AML-193 (cell line): Measurements from ENCODE around the gene GPM6B.
"Not testable (repeated sequence)": the region's sequence is repeated elsewhere in the genome, so short reads cannot be mapped to it uniquely, and the experiment has no call there.

Experiments used
- DNase-seq, 2 experiments: peaks; one replicate each; lab custom pipeline; 2025; lab: John Stamatoyannopoulos, UW

Gene GPM6B

GRCh38 chrX:13724878-13725277 lies 92.0 kb downstream of the GPM6B start:
- DNase-seq = not testable (repeated sequence)

- no peak for DNase-seq
Observed at GRCh38 chrX:13721819-13722519, 94.9 kb downstream of the GPM6B start.

DNA sequence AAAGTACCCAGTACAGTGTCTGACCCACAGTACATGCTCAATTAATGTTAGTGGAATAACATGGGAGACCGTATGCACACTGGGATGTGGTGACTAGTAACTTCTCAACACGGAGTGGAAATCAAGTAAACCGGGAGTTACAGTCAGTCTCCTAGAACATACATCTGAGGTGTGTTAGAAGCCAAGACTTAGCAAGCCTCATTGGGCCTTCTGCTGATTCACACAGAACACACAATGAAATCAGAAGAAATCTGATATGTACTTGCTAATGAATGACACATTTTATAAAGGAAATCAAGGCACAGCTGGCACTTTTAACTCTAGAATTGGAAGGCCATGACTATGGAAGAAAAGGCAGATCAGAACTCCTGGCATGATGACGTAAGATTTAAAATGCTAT lies 95.5 kb downstream of the GPM6B start:
- no peak for DNase-seq
